Activated CD4-positive, alpha-beta memory T cell treated with anti-CD3 and anti-CD28 coated beads for 36 hours (primary cell): Measurements from ENCODE around the gene GRAMD2B. TPM values are rescaled to one million over a fixed set of nuclear protein-coding genes. Genes with fewer than 3 reads are reported as not detected.
A peak's percentile ranks its signal among the peaks of the same experiment; 100 is the strongest.

Source experiments
- CTCF ChIA-PET: fragments of 350-600 bp; sonication (Branson Sonifier 250); formaldehyde crosslinking; loops from one replicate; lab custom pipeline; 2021; ENCODE audit warnings: antibody characterized with exemption, inconsistent platforms; lab: Charles Lee
- POLR2A ChIA-PET: fragments of 350-600 bp; sonication (Branson Sonifier 250); formaldehyde crosslinking; loops from one replicate; lab custom pipeline; 2021; ENCODE audit warnings: antibody characterized with exemption; lab: Charles Lee
- DNase-seq: peaks from one replicate; pipeline ENCODE4 v3.0.0-alpha.2; 2020
- H3K27ac Mint-ChIP-seq: one replicate; pipeline ENCODE4 v1.8.0; 2021; ENCODE audit warnings: mixed read lengths
- H3K27me3 Mint-ChIP-seq: one replicate; pipeline ENCODE4 v1.8.0; 2021; ENCODE audit warnings: mixed read lengths
- H3K36me3 Mint-ChIP-seq: one replicate; pipeline ENCODE4 v1.8.0; 2021; ENCODE audit warnings: mixed read lengths
- H3K4me1 Mint-ChIP-seq: one replicate; pipeline ENCODE4 v1.8.0; 2021; ENCODE audit warnings: low read depth, mixed read lengths
- H3K4me3 Mint-ChIP-seq: one replicate; pipeline ENCODE4 v1.8.0; 2021; ENCODE audit warnings: mild to moderate bottlenecking, mixed read lengths
- H3K9me3 Mint-ChIP-seq: one replicate; pipeline ENCODE4 v1.8.0; 2021; ENCODE audit warnings: mixed read lengths
- intact Hi-C: fragments of 100-400 bp; cut with micrococcal nuclease; formaldehyde crosslinking; loops from one replicate; pipeline ENCODE4 v1.15.1; 2023
- total RNA-seq, 2 experiments: library from RNA; stranded (reverse); gene quantifications; one replicate each; pipeline ENCODE4 v1.2.3, GENCODE V29; 2021

The GRAMD2B gene
- total RNA-seq, 2 experiments from 2014 or later, result 9.9 to 10.4 TPM

DNA sequence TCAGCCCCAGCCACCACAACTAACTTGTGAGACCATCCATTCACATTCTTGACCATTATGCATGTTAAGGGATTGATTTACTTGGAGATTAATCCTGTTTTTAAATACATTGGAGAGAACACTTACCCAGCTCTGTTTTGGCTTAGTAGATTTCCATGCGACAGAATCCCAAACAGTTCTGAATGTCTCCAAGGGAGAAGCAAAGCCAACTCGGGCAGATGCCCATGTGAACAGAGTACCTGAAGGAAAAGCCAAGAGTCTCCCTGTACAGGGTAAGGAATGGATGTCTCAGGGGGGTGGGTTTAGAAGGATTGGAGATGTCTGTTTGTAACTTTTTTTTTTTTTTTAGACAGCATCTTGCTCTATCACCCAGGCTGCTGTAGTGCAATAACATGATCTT lies 61.0 kb downstream of the GRAMD2B start:
- intact Hi-C loops, result no loop called here
- H3K4me1 Mint-ChIP-seq, result no peaks in the 10 kb centered on the region
- peaks cover 33% of the 10 kb centered on the region for H3K36me3 Mint-ChIP-seq
- H3K27me3 Mint-ChIP-seq, result no peaks in the 10 kb centered on the region
- ChIA-PET POLR2A (no interaction called here), CTCF (interaction anchor here (0.7 kb wide), 1 partner anchor 15 kb away, joined by 3 read pairs; no protein-coding TSS in a partner anchor)
- H3K4me3 Mint-ChIP-seq, result no peak overlapping the region
- no peak overlapping the region for H3K27ac Mint-ChIP-seq
- no peaks in the 10 kb centered on the region for H3K9me3 Mint-ChIP-seq
- no peak for DNase-seq

DNA sequence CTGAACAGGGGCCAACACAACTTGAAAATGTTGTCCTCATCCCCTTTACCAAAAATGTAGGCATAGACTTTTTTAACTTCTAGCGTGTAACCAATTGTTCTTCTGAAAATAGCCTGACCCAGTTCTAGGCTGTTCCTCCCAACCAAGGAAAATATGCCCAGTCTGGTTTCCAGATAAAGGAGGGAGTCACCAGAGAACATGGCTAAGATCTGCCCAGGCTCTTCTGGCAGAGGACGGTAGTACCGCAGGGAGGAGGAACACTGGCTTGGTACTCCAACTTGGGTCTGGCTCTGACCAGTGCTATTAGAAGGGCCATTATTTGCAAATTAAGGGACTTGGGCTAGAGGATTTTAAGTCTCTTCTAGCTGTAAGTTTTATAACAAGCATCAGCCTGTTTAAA lies 63.1 kb downstream of the GRAMD2B start:
- intact Hi-C loops, result no loop called here
- POLR2A ChIA-PET, result no interaction called here
- Mint-ChIP-seq H3K27me3 (no peaks in the 10 kb centered on the region), H3K27ac (no peak overlapping the region), H3K36me3 (peaks cover 27% of the 10 kb centered on the region), H3K4me3 (no peak overlapping the region), H3K9me3 (no peaks in the 10 kb centered on the region), H3K4me1 (no peaks in the 10 kb centered on the region)
- CTCF ChIA-PET, result no interaction called here
- DNase-seq, result no peak

DNA sequence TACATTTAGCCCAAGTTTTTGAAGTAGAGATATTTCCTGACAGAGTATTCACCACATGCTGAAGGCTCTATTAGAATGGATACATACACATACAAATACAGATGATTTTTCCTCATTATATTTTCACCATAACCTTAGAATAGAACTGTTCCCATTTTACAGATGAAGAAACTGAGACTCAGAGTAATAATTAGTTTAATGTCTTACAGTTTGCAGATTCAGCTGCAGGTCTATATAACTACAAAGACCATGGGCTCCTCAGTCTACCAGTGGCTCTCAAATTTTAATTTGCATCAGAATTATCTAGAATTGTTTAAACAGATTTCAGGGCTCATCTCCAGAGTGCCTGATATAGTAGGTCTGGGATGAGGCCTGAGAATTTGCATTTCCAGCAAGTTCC lies 64.4 kb downstream of the GRAMD2B start:
- Mint-ChIP-seq H3K36me3 (peaks cover 27% of the 10 kb centered on the region), H3K27ac (no peak overlapping the region), H3K4me1 (no peaks in the 10 kb centered on the region), H3K9me3 (no peaks in the 10 kb centered on the region), H3K4me3 (no peak overlapping the region), H3K27me3 (no peaks in the 10 kb centered on the region)
- POLR2A ChIA-PET, result no interaction called here
- DNase-seq, result no peak
- CTCF ChIA-PET, result interaction anchor here (0.7 to 4.4 kb wide), 2 partner anchors 13 to 149 kb away, joined by 3 to 37 read pairs; no protein-coding TSS in a partner anchor
- intact Hi-C loops, result no loop called here

DNA sequence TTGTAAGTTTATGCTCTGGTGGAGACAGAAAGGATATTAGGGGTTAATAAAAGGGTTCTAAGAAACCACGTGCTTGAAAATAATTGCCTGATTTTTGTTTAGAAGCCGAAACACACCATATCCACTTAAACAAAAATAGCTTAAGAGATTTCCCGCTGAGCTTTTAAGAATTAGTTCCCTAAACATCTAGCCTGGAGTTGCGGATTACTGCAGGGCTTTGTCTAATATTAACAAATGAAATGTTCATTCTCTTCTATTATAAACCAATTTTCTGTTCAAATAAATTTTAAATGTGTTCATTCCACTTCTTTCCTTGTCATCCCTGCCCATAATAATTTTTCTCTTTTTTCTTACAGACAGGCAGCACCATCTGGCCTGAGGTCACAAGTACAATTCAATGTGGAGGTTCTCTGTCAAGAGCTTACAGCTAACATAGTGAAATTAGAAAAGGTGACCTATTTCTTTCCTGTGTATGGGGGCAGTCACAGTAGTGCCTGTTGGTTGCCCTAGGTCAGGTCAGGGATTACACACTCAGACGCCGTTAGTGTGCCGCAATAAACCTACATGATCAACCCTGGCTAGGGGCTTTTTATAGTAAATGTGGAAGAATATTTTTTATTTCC lies 65.3 kb downstream of the GRAMD2B start:
- Mint-ChIP-seq H3K4me1 (no peaks in the 10 kb centered on the region), H3K9me3 (no peaks in the 10 kb centered on the region), H3K27ac (no peak overlapping the region), H3K27me3 (no peaks in the 10 kb centered on the region), H3K4me3 (no peak overlapping the region), H3K36me3 (peaks cover 20% of the 10 kb centered on the region)
- DNase-seq, result no peak
- POLR2A ChIA-PET, result no interaction called here
- CTCF ChIA-PET, result interaction anchor here (0.7 to 4.4 kb wide), 3 partner anchors 12 to 150 kb away, joined by 3 to 37 read pairs (median 9); no protein-coding TSS in a partner anchor
- intact Hi-C loops, result no loop called here

DNA sequence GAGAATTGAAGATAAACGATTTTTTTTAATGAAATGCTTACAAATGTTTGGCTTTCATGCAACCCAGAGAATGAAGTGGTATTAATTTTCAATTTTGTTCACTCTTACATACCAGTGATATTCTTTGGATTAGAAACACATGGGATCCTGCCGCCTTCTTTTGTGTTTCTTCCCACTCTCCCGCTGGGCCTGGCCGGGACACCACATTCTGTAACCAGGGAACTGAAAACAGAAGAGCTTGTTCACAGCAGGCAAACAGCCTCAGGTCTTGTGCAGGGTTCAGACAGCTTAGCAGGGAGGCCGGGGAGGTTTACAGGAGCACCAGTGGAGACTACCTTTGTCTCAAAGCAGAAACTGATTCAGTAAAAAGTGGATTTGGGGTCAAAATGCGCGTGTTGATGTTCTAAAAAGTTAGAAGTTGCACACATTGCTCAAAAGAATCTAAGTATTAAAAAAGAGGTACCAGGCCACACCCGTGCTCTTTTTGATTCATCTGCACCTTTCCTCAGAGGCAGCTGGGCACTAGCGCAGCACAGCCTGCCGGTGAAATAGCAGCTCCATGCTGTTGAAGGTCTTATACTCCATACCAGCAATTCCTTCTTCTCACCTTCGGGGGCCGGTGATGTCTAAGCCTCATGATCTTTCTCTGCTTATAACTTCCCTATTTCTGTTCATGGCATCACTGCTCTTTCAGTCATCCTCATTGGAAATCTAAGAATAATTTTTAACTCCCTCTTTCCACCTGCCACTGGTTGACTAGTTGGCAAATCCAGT lies 67.1 kb downstream of the GRAMD2B start:
- H3K4me3 Mint-ChIP-seq, result no peak overlapping the region
- ChIA-PET POLR2A (no interaction called here), CTCF (interaction anchor here (1.0 to 4.4 kb wide), 3 partner anchors 10 to 137 kb away, joined by 4 to 37 read pairs (median 9); no protein-coding TSS in a partner anchor)
- intact Hi-C loops, result no loop called here
- no peaks in the 10 kb centered on the region for H3K9me3 Mint-ChIP-seq
- no peak overlapping the region for H3K27ac Mint-ChIP-seq
- no peaks in the 10 kb centered on the region for H3K4me1 Mint-ChIP-seq
- H3K36me3 Mint-ChIP-seq, result peaks cover 16% of the 10 kb centered on the region
- DNase-seq, result no peak
- H3K27me3 Mint-ChIP-seq, result no peaks in the 10 kb centered on the region

DNA sequence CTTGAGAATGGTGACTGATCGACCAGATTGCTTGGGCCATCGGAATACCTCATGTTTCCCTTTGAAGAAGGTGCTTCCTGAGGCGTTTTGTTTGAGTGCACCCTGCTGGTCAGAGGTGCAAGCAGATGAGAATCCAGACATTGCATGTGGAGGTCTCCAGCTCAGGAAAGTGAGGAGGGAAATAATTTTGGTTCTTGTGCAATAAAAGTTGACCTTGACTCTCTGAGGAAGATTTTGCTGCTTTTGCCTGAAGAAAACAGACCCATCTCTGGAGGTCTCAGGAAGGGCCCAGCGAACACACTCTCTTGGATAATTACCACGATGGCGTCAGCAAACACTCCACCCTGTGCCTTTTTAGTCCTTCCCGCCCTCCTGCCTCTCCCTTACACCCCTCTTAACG lies 69.7 kb downstream of the GRAMD2B start:
- Mint-ChIP-seq H3K27me3 (no peaks in the 10 kb centered on the region), H3K27ac (no peak overlapping the region), H3K4me3 (no peak overlapping the region), H3K9me3 (no peaks in the 10 kb centered on the region), H3K4me1 (no peaks in the 10 kb centered on the region), H3K36me3 (peaks cover 4% of the 10 kb centered on the region)
- no peak for DNase-seq
- ChIA-PET POLR2A (no interaction called here), CTCF (interaction anchor here (0.8 kb wide), 1 partner anchor 143 kb away, joined by 4 read pairs; no protein-coding TSS in a partner anchor)
- intact Hi-C loops, result loop anchor here (1.0 kb wide), 1 partner anchor 139 kb away; no protein-coding TSS in a partner anchor

DNA sequence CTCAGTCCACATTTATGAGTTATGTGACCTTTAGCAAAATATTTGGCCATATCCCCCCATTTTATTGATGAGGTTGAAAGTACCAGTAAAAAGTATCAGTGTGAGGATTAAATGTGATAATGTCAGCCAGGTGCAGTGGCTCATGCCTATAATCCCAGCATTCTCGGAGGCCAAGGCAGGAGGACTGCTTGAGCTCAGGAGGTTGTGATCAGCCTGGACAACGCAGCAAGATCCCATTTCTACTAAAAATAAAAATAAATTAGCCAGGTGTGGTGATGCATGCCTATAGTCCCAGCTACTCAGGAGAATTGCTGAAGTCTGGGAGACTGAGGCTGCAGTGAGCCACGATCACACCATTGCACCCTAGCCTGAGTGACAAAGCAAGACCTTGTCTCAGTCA lies 71.2 kb downstream of the GRAMD2B start:
- no peaks in the 10 kb centered on the region for H3K4me1 Mint-ChIP-seq
- ChIA-PET CTCF (no interaction called here), POLR2A (no interaction called here)
- H3K36me3 Mint-ChIP-seq, result peaks cover 2% of the 10 kb centered on the region
- H3K4me3 Mint-ChIP-seq, result no peak overlapping the region
- DNase-seq, result no peak
- no peak overlapping the region for H3K27ac Mint-ChIP-seq
- H3K9me3 Mint-ChIP-seq, result no peaks in the 10 kb centered on the region
- no peaks in the 10 kb centered on the region for H3K27me3 Mint-ChIP-seq
- intact Hi-C loops, result no loop called here

DNA sequence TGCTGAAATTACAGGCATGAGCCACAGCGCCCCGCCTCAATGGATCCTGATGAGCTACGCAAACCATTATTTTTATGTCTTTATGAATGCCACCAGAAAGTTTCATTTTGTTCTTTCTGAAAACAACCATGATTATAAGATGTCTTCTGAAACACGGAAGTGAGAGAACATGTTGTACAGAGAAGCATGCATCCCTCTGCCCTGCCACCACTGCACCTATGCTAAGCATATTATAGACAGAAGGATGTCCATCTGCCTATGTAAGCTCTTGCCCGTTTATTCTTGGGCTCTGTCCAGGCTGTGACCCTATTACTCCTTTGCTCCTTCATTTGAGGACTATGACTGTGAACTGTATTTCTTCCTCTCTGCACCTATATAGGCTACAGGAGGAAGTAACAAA lies 74.3 kb downstream of the GRAMD2B start:
- no peak for DNase-seq
- no peak overlapping the region for H3K27ac Mint-ChIP-seq
- no peaks in the 10 kb centered on the region for H3K9me3 Mint-ChIP-seq
- no peaks in the 10 kb centered on the region for H3K27me3 Mint-ChIP-seq
- no peak overlapping the region for H3K4me3 Mint-ChIP-seq
- H3K36me3 Mint-ChIP-seq, result no peaks in the 10 kb centered on the region
- ChIA-PET POLR2A (no interaction called here), CTCF (interaction anchor here (4.5 kb wide), 1 partner anchor 159 kb away, joined by 40 read pairs; no protein-coding TSS in a partner anchor)
- H3K4me1 Mint-ChIP-seq, result peaks cover 5% of the 10 kb centered on the region
- intact Hi-C loops, result no loop called here

DNA sequence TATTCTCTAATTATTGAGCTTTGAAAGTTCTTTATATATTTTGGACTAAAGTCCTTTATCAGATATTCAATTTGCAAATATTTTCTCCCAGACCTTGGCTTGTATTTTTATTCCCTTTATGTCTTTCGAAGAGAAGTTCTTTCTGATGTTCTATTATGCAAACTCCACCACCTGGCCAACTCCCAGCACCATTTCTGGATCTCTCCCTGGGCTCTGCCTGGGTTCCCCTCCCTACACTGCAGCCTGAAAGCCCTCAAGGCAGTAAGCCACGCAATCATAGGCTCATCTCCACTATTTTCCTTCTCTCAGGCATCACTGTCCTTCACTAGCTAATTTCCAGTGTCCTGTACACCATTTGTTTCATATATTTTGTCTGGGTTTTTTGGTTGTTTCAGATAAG lies 76.1 kb downstream of the GRAMD2B start:
- ChIA-PET CTCF (interaction anchor here (0.6 to 4.5 kb wide), 35 partner anchors 8 to 161 kb away, joined by 3 to 94 read pairs (median 7); partner anchors contain the start of genes GRAMD2B and PHAX), POLR2A (interaction anchor here (0.6 to 1.5 kb wide), 2 partner anchors 75 to 139 kb away, joined by 4 to 6 read pairs; no protein-coding TSS in a partner anchor)
- H3K27ac Mint-ChIP-seq, result no peak overlapping the region
- no peaks in the 10 kb centered on the region for H3K27me3 Mint-ChIP-seq
- H3K9me3 Mint-ChIP-seq, result no peaks in the 10 kb centered on the region
- H3K36me3 Mint-ChIP-seq, result no peaks in the 10 kb centered on the region
- no peak overlapping the region for H3K4me3 Mint-ChIP-seq
- intact Hi-C loops, result no loop called here
- no peak for DNase-seq
- H3K4me1 Mint-ChIP-seq, result peaks cover 8% of the 10 kb centered on the region

DNA sequence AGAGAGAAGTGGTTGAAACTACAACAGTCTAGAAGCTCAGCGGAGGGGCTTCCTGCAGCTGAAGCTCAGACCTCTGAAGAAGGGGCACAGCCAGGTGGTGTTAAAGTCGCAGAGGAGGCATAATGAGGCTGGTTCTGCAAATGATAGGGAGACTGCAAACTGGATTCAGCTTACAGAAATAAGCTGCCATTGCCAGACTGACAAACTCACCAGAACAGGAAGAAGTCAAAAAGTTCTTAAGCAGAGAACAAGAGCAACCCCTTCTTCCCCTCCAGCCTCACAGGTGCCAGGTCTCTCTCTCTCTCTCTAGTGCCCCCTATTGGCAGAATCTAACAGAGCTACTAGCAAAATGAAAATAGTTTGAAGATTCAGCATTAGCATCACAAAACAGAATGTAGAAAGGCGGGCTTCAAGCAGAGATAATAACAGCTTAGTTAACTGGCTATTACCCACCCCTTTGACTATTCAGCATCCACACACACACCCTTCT lies 76.7 kb downstream of the GRAMD2B start:
- H3K27ac Mint-ChIP-seq, result no peak overlapping the region
- CTCF ChIA-PET, result interaction anchor here (0.6 to 4.5 kb wide), 49 partner anchors 8 to 821 kb away, joined by 3 to 94 read pairs (median 5); partner anchors contain the start of genes GRAMD2B and PHAX

DNA sequence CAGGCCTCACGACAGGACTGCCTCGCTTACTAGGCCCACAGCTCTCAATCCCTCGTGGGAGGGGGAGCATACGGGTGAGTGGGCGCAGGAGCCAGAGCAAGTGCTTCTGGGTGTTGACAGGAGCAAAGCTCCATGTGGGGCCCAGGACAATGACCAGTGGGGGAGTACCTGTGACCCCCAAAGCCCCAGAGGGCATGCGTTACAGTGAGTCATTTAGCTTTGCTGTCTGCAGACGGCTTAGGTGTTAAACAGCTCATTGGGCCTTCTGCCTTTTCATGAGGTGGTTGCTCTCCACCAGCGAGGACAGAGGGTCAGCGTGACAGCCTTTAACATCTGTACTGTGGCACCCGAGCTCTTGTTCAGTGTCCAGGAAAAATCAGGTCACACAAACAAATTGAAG lies 78.2 kb downstream of the GRAMD2B start:
- Mint-ChIP-seq H3K9me3 (no peaks in the 10 kb centered on the region), H3K27ac (no peak overlapping the region), H3K4me1 (peaks cover 8% of the 10 kb centered on the region), H3K27me3 (no peaks in the 10 kb centered on the region), H3K4me3 (no peak overlapping the region), H3K36me3 (no peaks in the 10 kb centered on the region)
- DNase-seq, result no peak
- intact Hi-C loops, result loop anchor here (2.0 to 5.0 kb wide), 2 partner anchors 36 to 79 kb away; partner anchors contain the start of gene GRAMD2B
- POLR2A ChIA-PET, result no interaction called here
- CTCF ChIA-PET, result interaction anchor here (0.6 to 4.5 kb wide), 15 partner anchors 13 to 163 kb away, joined by 3 to 94 read pairs (median 12); no protein-coding TSS in a partner anchor

More for the DNA sequence above, 76.7 kb downstream of the GRAMD2B start:
- POLR2A ChIA-PET, result interaction anchor here (0.6 to 1.5 kb wide), 2 partner anchors 75 to 140 kb away, joined by 4 to 6 read pairs; no protein-coding TSS in a partner anchor
- Mint-ChIP-seq H3K27me3 (no peaks in the 10 kb centered on the region), H3K36me3 (no peaks in the 10 kb centered on the region), H3K4me1 (peaks cover 8% of the 10 kb centered on the region), H3K4me3 (no peak overlapping the region), H3K9me3 (no peaks in the 10 kb centered on the region)
- intact Hi-C loops, result loop anchor here (1.0 to 5.0 kb wide), 4 partner anchors 37 to 161 kb away; partner anchors contain the start of gene GRAMD2B
- peak; percentile 22 for DNase-seq
